GM10266 (cell line): ENCODE data around the gene SMAD9.
"Not testable (repeated sequence)": the region's sequence is repeated elsewhere in the genome, so short reads cannot be mapped to it uniquely, and the experiment has no call there.

Source experiments
- DNase-seq: peaks from one replicate; pipeline ENCODE4 v3.0.0; 2012; ENCODE audit errors: extremely low spot score
- TF ChIP-seq, protein P1 (sequence below): IDR thresholded peaks from 2 replicates; pipeline ENCODE4 v1.5.1; 2012; ENCODE audit warnings: mild to moderate bottlenecking, low read depth; ENCODE audit not compliant: control insufficient read depth, insufficient read depth; ENCODE audit errors: missing control alignments

The SMAD9 gene

DNA sequence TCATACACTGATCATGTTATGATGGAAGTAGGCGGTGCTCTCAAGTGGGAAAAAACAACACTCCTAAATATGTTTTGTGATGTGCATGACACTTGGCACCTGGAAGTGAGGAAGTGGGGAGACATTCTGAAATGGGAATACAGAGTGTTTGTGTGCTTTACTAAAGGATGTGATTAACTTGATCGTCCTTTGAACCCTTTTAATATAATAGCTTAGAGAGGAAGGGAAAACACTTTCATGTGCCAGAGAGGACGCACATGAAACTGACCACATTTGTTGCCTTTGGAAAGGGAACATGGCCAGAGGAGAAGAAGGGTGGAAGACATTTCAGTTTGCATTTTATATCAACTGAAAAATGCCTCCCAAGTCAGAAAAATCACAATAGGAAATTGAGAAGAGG, 31.4 kb downstream of the SMAD9 start:
- DNase-seq = no peak
- TF ChIP-seq, protein P1, sequence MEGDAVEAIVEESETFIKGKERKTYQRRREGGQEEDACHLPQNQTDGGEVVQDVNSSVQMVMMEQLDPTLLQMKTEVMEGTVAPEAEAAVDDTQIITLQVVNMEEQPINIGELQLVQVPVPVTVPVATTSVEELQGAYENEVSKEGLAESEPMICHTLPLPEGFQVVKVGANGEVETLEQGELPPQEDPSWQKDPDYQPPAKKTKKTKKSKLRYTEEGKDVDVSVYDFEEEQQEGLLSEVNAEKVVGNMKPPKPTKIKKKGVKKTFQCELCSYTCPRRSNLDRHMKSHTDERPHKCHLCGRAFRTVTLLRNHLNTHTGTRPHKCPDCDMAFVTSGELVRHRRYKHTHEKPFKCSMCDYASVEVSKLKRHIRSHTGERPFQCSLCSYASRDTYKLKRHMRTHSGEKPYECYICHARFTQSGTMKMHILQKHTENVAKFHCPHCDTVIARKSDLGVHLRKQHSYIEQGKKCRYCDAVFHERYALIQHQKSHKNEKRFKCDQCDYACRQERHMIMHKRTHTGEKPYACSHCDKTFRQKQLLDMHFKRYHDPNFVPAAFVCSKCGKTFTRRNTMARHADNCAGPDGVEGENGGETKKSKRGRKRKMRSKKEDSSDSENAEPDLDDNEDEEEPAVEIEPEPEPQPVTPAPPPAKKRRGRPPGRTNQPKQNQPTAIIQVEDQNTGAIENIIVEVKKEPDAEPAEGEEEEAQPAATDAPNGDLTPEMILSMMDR = no peak

DNA sequence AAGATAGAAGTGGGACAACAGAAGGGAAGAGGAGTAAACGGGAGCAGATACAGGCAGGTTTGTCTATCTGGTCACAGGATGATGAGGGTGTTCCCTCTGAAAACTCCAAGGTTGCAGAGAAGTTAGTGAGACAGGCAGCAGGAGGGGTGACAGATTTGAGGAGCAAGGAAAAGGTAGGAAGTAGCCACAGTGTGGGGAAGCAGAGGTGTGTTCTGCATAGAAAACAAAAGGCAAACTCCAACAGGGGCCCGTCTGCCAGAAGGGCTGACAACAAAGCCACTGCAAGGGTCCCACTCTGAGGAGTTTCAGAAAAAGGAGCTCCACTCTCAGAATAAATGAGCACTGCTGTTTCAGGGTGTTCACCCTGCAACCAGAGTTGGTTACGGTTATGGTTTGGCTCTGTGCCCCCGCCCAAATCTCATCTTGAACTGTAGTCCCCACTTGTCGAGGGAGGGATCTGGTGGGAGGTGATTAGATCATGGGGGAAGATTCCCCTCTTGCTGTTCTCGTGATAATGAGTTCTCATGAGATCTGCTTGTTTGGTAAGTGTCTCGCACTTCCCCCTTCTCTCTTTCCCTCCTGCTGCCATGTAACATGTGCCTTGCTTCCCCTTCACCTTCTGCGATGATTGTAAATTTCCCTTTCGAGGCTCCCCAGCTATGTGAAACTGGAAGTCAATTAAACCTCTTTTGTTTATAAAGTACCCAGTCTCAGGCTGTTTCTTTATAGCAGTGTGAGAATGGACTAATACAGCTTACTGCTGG, 32.1 kb downstream of the SMAD9 start:
- no peak for DNase-seq
- TF ChIP-seq, protein P1 = no peak

DNA sequence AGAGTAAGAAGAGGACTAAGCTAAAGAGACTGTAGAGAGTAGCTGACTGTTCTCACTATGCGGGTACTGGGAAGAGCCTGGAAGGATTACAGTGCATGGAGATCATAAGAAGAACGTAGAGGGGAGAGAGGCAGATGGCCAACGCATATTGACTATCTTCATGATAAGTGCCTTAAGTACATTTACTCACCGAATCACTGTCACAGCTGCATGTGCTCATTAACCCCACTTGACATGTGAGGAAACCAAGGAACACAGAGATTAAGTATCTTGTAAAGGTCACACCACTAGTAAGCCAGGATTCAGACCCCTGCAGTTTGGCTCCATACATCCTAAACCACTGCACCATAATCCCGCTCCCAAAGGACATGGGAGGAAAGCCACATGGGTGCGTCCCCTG, 34.1 kb downstream of the SMAD9 start:
- TF ChIP-seq, protein P1 = no peak
- DNase-seq = no peak

DNA sequence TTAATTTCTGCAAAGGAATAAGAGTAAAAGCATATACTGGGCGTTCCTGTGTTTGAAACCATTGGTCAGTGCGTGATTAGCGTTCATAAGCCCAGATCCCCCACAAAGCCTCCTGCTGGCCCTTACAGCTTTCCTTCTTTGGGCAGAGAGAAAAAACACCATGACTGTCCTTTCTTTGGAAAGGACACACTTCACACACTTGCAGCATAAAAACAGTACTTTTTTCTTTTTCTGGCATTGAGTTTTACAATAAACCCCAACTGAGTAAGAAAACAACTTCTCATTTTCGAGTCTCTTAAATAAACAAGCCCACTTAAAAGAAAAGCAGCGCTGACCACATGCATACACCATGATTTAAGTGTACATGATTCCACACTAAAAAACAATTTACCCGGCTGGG, 35.8 kb downstream of the SMAD9 start:
- DNase-seq = no peak
- TF ChIP-seq, protein P1 = no peak

DNA sequence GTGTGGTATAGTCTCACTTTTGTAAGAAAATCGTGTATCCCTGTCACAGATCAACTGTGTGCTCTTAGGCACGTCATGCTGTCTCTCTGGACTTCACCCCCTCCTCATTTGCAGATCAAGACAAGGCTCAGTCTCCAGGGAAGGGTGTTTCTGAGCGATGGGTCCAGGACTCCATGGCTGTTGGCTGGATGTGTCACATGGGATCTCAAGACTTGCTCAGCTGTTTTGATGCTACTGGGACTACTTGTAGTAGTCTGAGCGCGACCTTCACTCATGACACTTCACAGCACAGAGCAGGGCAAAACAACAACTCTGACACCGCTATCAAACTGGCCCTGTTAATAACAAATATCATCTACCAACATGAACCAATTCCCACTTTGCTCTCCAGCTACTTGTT, 36.2 kb downstream of the SMAD9 start:
- TF ChIP-seq, protein P1 = no peak
- no peak for DNase-seq

DNA sequence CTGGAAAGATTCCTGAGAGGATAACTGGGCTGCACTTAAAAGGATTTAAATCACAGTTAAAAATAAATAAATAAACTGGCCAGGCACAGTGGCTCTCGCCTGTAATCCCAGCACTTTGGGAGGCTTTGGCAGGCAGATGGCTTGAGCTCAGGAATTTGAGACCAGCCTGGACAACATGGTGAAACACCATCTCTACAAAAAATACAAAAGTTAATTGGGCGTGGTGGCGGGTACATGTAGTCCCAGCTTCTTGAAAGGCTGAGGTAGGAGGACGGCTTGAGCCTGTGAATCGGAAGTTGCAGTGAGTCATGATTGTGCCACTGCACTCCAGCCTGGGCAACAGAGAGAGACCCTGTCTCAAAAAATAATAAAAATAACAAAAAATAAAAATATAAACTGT, 36.6 kb downstream of the SMAD9 start:
- not testable (repeated sequence) for DNase-seq

DNA sequence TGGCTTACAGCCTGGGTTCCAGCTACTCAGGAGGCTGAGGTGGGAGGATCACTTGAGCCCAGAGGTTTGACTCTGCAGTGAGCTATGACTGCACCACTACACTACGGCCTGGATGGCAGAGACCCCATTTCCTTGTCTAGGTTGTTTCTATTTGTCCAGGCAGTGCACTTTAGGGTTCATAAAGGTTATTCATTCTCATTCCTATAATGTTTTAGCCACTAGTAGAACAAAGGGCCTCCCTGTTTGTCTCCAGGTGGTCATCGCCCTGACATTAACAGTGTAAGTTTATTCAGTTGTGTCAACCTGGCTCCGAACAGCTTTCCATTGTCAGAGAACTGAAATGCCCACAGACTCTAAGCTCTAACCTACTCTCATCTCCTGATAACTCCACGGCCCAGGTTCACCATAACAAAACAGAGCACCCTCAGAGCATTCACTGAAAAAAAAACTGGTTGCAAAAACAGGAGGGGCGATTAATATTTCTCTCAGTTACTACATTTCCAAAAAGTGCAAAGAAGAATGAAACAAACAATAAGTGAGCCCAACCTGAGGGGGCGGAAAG, 37.1 kb downstream of the SMAD9 start:
- no peak for DNase-seq
- TF ChIP-seq, protein P1 = no peak
